Keratinocyte (primary cell): ENCODE measurements around the gene SLCO3A1. TPM values are rescaled to one million over a fixed set of nuclear protein-coding genes. Genes with fewer than 3 reads are reported as not detected.

ENCODE experiments used
- DNase-seq: peaks from one replicate; pipeline ENCODE4 v3.0.0-alpha.2; 2011; ENCODE audit warnings: low read depth, missing footprints, low spot score
- FAIRE-seq: peaks from 2 replicates; lab custom pipeline; 2011; peaks lifted over from hg19 to GRCh38; lab: Jason Lieb, UNC
- H2AFZ ChIP-seq: 2 replicates; pipeline ENCODE4 v1.6.0; 2012; ENCODE audit warnings: low read length, control low read depth, inconsistent platforms; ENCODE audit not compliant: control insufficient read depth
- H3K27ac ChIP-seq: 2 replicates; pipeline ENCODE4 v1.5.1; 2011; ENCODE audit warnings: low read length; ENCODE audit not compliant: control insufficient read depth, insufficient read depth
- H3K27me3 ChIP-seq: 3 replicates; pipeline ENCODE4 v1.6.0; 2011; ENCODE audit warnings: low read length; ENCODE audit not compliant: control insufficient read depth, insufficient read depth; ENCODE audit errors: extremely low read depth
- H3K36me3 ChIP-seq, 2 experiments: 2 replicates in 1 of 2; 3 replicates in 1 of 2; pipeline ENCODE4 v1.5.1; 2011; ENCODE audit warnings: low read length in 2 of 2, mild to moderate bottlenecking in 1 of 2; ENCODE audit not compliant: control insufficient read depth in 2 of 2, insufficient read depth in 2 of 2; ENCODE audit errors: extremely low read depth in 1 of 2
- H3K4me1 ChIP-seq: 3 replicates; pipeline ENCODE4 v1.5.1; 2011; ENCODE audit warnings: low read length; ENCODE audit not compliant: control insufficient read depth, insufficient read depth; ENCODE audit errors: extremely low read depth
- H3K4me2 ChIP-seq: 3 replicates; pipeline ENCODE4 v1.6.0; 2011; ENCODE audit warnings: low read depth, low read length; ENCODE audit not compliant: control insufficient read depth, insufficient read depth; ENCODE audit errors: extremely low read depth
- H3K4me3 ChIP-seq, 3 experiments: fragments of 200-600 bp in 1 of 3; sonication (generic) in 1 of 3; 2 replicates in 2 of 3; 3 replicates in 1 of 3; pipeline ENCODE4 v1.5.1; 2011 to 2016; ENCODE audit warnings: low read length in 3 of 3, mild to moderate bottlenecking in 3 of 3, control low read depth in 2 of 3, inconsistent platforms in 1 of 3, low read depth in 1 of 3, mixed read lengths in 1 of 3, mixed run types in 1 of 3, moderate library complexity in 1 of 3; ENCODE audit not compliant: control insufficient read depth in 2 of 3, insufficient read depth in 2 of 3; ENCODE audit errors: extremely low read depth in 1 of 3
- H3K79me2 ChIP-seq: 2 replicates; pipeline ENCODE4 v1.6.0; 2012; ENCODE audit warnings: low read length; ENCODE audit not compliant: control insufficient read depth, insufficient read depth
- H3K9ac ChIP-seq: 3 replicates; pipeline ENCODE4 v1.6.0; 2011; ENCODE audit warnings: low read length; ENCODE audit not compliant: control insufficient read depth, insufficient read depth; ENCODE audit errors: extremely low read depth
- H3K9me1 ChIP-seq: 3 replicates; pipeline ENCODE4 v1.6.0; 2011; ENCODE audit warnings: low read length; ENCODE audit not compliant: control insufficient read depth, insufficient read depth; ENCODE audit errors: extremely low read depth
- H3K9me3 ChIP-seq: 2 replicates; pipeline ENCODE4 v1.5.1; 2012; ENCODE audit warnings: low read depth, low read length; ENCODE audit not compliant: control insufficient read depth
- H4K20me1 ChIP-seq: 3 replicates; pipeline ENCODE4 v1.6.0; 2011; ENCODE audit warnings: low read length; ENCODE audit not compliant: control insufficient read depth, insufficient read depth; ENCODE audit errors: extremely low read depth
- CTCF ChIP-seq, 3 experiments: IDR thresholded peaks in 1 of 3; conservative IDR thresholded peaks in 1 of 3; optimal IDR thresholded peaks in 1 of 3; 2 replicates in 2 of 3; 3 replicates in 1 of 3; pipeline versions ENCODE3 to v1.5.1; 2011; ENCODE audit warnings: low read length in 3 of 3, mild to moderate bottlenecking in 3 of 3, moderate library complexity in 2 of 3, control low read depth in 1 of 3, inconsistent platforms in 1 of 3; ENCODE audit not compliant: insufficient read depth in 2 of 3; ENCODE audit errors: extremely low read depth in 1 of 3
- EZH2 ChIP-seq: IDR thresholded peaks from one replicate; pipeline ENCODE4 v1.6.1; 2012; ENCODE audit warnings: inconsistent platforms, mild to moderate bottlenecking, low read length, moderate library complexity
- dilution Hi-C: fragments of 300-500 bp; cut with MboI; formaldehyde crosslinking; loops from one replicate; pipeline ENCODE4 v1.7.0; 2020; ENCODE audit warnings: low sequenced_read_pairs; ENCODE audit not compliant: extremely low pct_ligation_motif_present
- polyA plus RNA-seq, 5 experiments: library from polyadenylated mRNA; depleted of rRNA in 3 of 5; stranded (reverse) in 3 of 5; stranded (forward) in 1 of 5; unstranded in 1 of 5; fragments of >200 nt; gene quantifications; 1 replicate in 1 of 5; 2 replicates in 3 of 5; 3 replicates in 1 of 5; pipeline versions ENCODE4 v1.2.1 to v1.2.3, GENCODE V29; 2011 to 2012; ENCODE audit warnings: missing spikeins in 2 of 5, low read depth in 1 of 5, low replicate concordance in 1 of 5

The SLCO3A1 gene
- polyA plus RNA-seq, 1 donor (not counting 4 experiments of a cell fraction or from before 2014, with no cell fraction given): 21.3 TPM

GRCh38 chr15:91936182-91936775 lies 82.8 kb downstream of the SLCO3A1 start:
- no peak for FAIRE-seq
- H3K4me1 ChIP-seq: peaks cover 15% of the 10 kb centered on the region
- H3K27ac ChIP-seq: no peak overlapping the region
- no peaks in the 10 kb centered on the region for H3K36me3 ChIP-seq
- H3K9ac ChIP-seq: no peak overlapping the region
- peaks cover 31% of the 10 kb centered on the region for H3K79me2 ChIP-seq
- no peak overlapping the region for H2AFZ ChIP-seq
- no peaks in the 10 kb centered on the region for H3K27me3 ChIP-seq
- no peak for TF ChIP-seq CTCF (optimal IDR thresholded peaks at IDR 0.05 in 1 of 3, IDR thresholded peaks at IDR 0.05 in 1 of 3, conservative IDR thresholded peaks at IDR 0.05 in 1 of 3; ENCODE audit: extremely low read depth in 1 of 3, insufficient read depth in 2 of 3, low read length in 3 of 3)
- no peak for TF ChIP-seq EZH2
- H3K9me3 ChIP-seq: peaks cover 3% of the 10 kb centered on the region
- no peaks in the 10 kb centered on the region for H3K9me1 ChIP-seq
- H3K4me3 ChIP-seq: no peak overlapping the region
- dilution Hi-C loops: no loop called here
- H4K20me1 ChIP-seq: no peaks in the 10 kb centered on the region
- no peak for DNase-seq
- H3K4me2 ChIP-seq: no peak overlapping the region

DNA sequence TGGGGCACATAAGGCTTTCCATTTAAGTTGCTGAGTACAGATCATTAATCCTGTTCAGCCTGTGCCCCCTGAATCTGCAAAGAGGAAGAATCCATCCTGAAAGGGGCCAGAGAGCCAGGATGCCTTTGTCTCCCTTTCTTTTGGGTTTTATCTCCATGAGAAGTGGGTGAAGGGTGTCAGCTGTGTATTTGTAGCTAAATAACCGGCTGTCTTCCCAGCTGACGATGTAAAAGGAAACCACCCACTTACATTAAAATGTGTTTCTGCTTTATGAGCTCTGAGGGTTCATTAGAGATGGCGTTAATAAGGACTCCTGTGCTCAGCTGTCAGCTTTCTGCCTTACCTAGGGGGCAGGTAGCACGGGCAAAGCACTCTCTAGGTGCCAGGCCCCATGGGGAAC lies 83.4 kb downstream of the SLCO3A1 start:
- Histone ChIP-seq H4K20me1 (no peaks in the 10 kb centered on the region), H3K9me1 (no peaks in the 10 kb centered on the region), H3K27me3 (no peaks in the 10 kb centered on the region), H2AFZ (no peak overlapping the region), H3K4me2 (no peak overlapping the region), H3K27ac (no peak overlapping the region), H3K4me1 (peaks cover 20% of the 10 kb centered on the region), H3K79me2 (peaks cover 35% of the 10 kb centered on the region), H3K9ac (no peak overlapping the region), H3K36me3 (no peaks in the 10 kb centered on the region), H3K9me3 (peaks cover 3% of the 10 kb centered on the region), H3K4me3 (no peak overlapping the region)
- FAIRE-seq (no peak), DNase-seq (no peak)
- TF ChIP-seq CTCF (optimal IDR thresholded peaks at IDR 0.05 in 1 of 3, IDR thresholded peaks at IDR 0.05 in 1 of 3, conservative IDR thresholded peaks at IDR 0.05 in 1 of 3; ENCODE audit: extremely low read depth in 1 of 3, insufficient read depth in 2 of 3, low read length in 3 of 3): no peak
- no peak for TF ChIP-seq EZH2
- dilution Hi-C loops: no loop called here
